Gastrocnemius medialis (tissue), 4 donors: ENCODE data around the gene PVRIG.

ENCODE experiments used
- POLR2A ChIP-seq, 2 donors: fragments of 450-650 bp; IDR thresholded peaks; one replicate each; pipeline ENCODE4 v1.6.1; 2017; ENCODE audit warnings: antibody characterized with exemption in 2 of 2, mild to moderate bottlenecking in 2 of 2, moderate library complexity in 2 of 2
- TF ChIP-seq, protein P1 (sequence below), 5 experiments: fragments of 450-650 bp in 3 of 5; fragments of 200-600 bp in 2 of 5; sonication (generic) in 2 of 5; IDR thresholded peaks in 4 of 5; conservative IDR thresholded peaks in 1 of 5; 1 replicate in 4 of 5; 2 replicates in 1 of 5; pipeline ENCODE4 v1.5.1; 2016 to 2019; ENCODE audit warnings: antibody characterized with exemption in 5 of 5, mild to moderate bottlenecking in 3 of 5, moderate library complexity in 3 of 5

DNA sequence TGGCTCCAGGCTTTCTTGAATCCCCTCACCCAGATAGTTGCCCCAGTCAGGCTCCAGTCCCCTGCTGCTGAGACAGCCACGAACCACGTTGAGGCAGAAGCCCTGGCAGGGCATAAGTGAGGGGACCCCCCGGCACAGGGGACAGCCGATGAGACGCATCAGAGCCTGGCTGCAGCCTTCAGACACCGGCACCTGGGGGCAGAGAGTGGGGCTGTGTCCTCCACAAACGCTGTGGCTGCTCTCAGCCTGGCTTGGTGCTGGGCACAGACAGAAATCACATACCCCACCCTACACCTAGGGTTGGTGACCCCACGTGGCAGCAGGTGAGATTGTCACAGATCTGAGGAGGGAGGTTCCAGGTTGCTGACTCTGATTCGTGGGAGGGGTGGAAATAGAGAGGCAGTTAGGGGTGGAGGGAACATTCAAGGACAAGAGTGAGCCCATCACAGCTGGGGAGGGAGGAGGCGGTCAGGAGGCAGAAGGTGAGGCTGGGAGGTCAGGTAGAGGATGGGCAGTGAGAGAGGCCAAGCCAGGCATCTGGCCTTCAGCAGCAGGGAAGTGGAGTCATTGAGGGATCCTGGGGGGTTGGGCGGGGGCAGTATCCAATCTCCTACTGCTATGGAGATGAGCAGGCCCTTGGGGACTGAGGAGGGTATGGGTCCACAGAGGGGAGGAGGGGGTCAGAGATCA is 45.8 kb upstream of the PVRIG start:
- TF ChIP-seq, protein P1, sequence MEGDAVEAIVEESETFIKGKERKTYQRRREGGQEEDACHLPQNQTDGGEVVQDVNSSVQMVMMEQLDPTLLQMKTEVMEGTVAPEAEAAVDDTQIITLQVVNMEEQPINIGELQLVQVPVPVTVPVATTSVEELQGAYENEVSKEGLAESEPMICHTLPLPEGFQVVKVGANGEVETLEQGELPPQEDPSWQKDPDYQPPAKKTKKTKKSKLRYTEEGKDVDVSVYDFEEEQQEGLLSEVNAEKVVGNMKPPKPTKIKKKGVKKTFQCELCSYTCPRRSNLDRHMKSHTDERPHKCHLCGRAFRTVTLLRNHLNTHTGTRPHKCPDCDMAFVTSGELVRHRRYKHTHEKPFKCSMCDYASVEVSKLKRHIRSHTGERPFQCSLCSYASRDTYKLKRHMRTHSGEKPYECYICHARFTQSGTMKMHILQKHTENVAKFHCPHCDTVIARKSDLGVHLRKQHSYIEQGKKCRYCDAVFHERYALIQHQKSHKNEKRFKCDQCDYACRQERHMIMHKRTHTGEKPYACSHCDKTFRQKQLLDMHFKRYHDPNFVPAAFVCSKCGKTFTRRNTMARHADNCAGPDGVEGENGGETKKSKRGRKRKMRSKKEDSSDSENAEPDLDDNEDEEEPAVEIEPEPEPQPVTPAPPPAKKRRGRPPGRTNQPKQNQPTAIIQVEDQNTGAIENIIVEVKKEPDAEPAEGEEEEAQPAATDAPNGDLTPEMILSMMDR (IDR thresholded peaks at IDR 0.05 in 4 of 5, conservative IDR thresholded peaks at IDR 0.05 in 1 of 5) = no peak
- TF ChIP-seq POLR2A (IDR thresholded peaks at IDR 0.05) = no peak
